GM12892 (cell line): ENCODE measurements around the gene MRFAP1L1.

Source experiments
- POLR2A ChIP-seq: IDR thresholded peaks from 2 replicates; pipeline ENCODE4 v1.6.1; 2011; ENCODE audit warnings: low read depth, low read length, control low read depth
- POLR2AphosphoS5 ChIP-seq: IDR thresholded peaks from 2 replicates; pipeline ENCODE4 v1.6.1; 2011; ENCODE audit warnings: low read depth, low read length, control low read depth
- TAF1 ChIP-seq: IDR thresholded peaks from 2 replicates; pipeline ENCODE4 v1.6.1; 2011; ENCODE audit warnings: low read depth, mild to moderate bottlenecking, control low read depth, low read length, borderline replicate concordance

GRCh38 chr4:6695660-6696610, 13.7 kb downstream of the MRFAP1L1 start:
- TF ChIP-seq POLR2A = no peak
- no peak for TF ChIP-seq TAF1
- no peak for TF ChIP-seq POLR2AphosphoS5
